CD14-positive monocyte (primary cell): ENCODE results near the gene EPN3. TPM values are rescaled to one million over a fixed set of nuclear protein-coding genes. Genes with fewer than 3 reads are reported as not detected.

Experiments
- DNase-seq, 3 donors: peaks; one replicate each; pipeline ENCODE4 v3.0.0-alpha.2; 2011 to 2022
- H2AFZ ChIP-seq: 2 replicates; pipeline ENCODE4 v1.6.0; 2012; ENCODE audit warnings: mild to moderate bottlenecking, low read depth, low read length, inconsistent platforms; ENCODE audit not compliant: insufficient read depth, poor library complexity, severe bottlenecking
- H3K27ac ChIP-seq, 2 donors: 1 replicate in 1 of 2; 2 replicates in 1 of 2; pipeline ENCODE4 v1.5.1; 2012 to 2013; ENCODE audit warnings: low read length in 2 of 2, control low read depth in 1 of 2, inconsistent platforms in 1 of 2, low read depth in 1 of 2, mild to moderate bottlenecking in 1 of 2
- H3K27me3 ChIP-seq, 2 donors: one replicate each; pipeline versions ENCODE4 v1.6.0 to v1.6.1; 2011 to 2013; ENCODE audit warnings: low read length in 2 of 2; ENCODE audit not compliant: control insufficient read depth in 2 of 2, insufficient read depth in 2 of 2
- H3K36me3 ChIP-seq, 2 donors: replicated peaks in 1 of 2; 1 replicate in 1 of 2; 2 replicates in 1 of 2; pipeline versions ENCODE4 v1.5.1 to v1.6.1; 2012 to 2013; ENCODE audit warnings: low read length in 2 of 2, control low read depth in 1 of 2, inconsistent platforms in 1 of 2, mild to moderate bottlenecking in 1 of 2; ENCODE audit not compliant: insufficient read depth in 2 of 2, control insufficient read depth in 1 of 2
- H3K4me1 ChIP-seq, 2 donors: 1 replicate in 1 of 2; 2 replicates in 1 of 2; pipeline versions ENCODE4 v1.5.1 to v1.6.1; 2012 to 2013; ENCODE audit warnings: low read length in 2 of 2, control low read depth in 1 of 2, inconsistent platforms in 1 of 2, mild to moderate bottlenecking in 1 of 2, moderate library complexity in 1 of 2; ENCODE audit not compliant: insufficient read depth in 2 of 2, control insufficient read depth in 1 of 2
- H3K4me2 ChIP-seq: replicated peaks from 2 replicates; pipeline ENCODE3; 2012; ENCODE audit warnings: low read length, moderate library complexity, mild to moderate bottlenecking; ENCODE audit not compliant: poor library complexity, severe bottlenecking; ENCODE audit errors: extremely low read depth
- H3K4me3 ChIP-seq, 3 experiments: fragments of 200-600 bp in 1 of 3; sonication (generic) in 1 of 3; replicated peaks in 1 of 3; 1 replicate in 2 of 3; 2 replicates in 1 of 3; pipeline ENCODE4 v1.5.1; 2011 to 2013; ENCODE audit warnings: low read length in 3 of 3, mild to moderate bottlenecking in 3 of 3, control low read depth in 2 of 3, low read depth in 2 of 3, inconsistent platforms in 1 of 3, moderate library complexity in 1 of 3
- H3K79me2 ChIP-seq: 2 replicates; pipeline ENCODE4 v1.6.0; 2012; ENCODE audit warnings: mild to moderate bottlenecking, control low read depth, inconsistent platforms, low read length, moderate library complexity; ENCODE audit not compliant: insufficient read depth
- H3K9ac ChIP-seq: 2 replicates; pipeline ENCODE4 v1.6.0; 2017; ENCODE audit warnings: low read length, mild to moderate bottlenecking; ENCODE audit not compliant: insufficient read depth, poor library complexity, severe bottlenecking
- H3K9me3 ChIP-seq, 2 donors: replicated peaks in 1 of 2; 1 replicate in 1 of 2; 2 replicates in 1 of 2; pipeline versions ENCODE4 v1.5.1 to v1.6.1; 2012 to 2013; ENCODE audit warnings: low read length in 2 of 2, control low read depth in 1 of 2; ENCODE audit not compliant: control insufficient read depth in 1 of 2, insufficient read depth in 1 of 2
- H4K20me1 ChIP-seq: 2 replicates; pipeline ENCODE4 v1.6.0; 2012; ENCODE audit warnings: mild to moderate bottlenecking, low read length, control low read depth, moderate library complexity; ENCODE audit not compliant: insufficient read depth
- H3K27ac Mint-ChIP-seq, 7 donors: one replicate each; pipeline ENCODE4 v1.8.0; 2020; ENCODE audit warnings: mild to moderate bottlenecking in 7 of 7, mixed read lengths in 7 of 7, moderate library complexity in 6 of 7, inconsistent platforms in 2 of 7
- H3K27me3 Mint-ChIP-seq, 3 donors: one replicate each; pipeline ENCODE4 v1.8.0; 2021 to 2022; ENCODE audit warnings: low read depth in 3 of 3, mild to moderate bottlenecking in 3 of 3, mixed read lengths in 3 of 3, moderate library complexity in 3 of 3, inconsistent platforms in 1 of 3
- H3K36me3 Mint-ChIP-seq, 2 donors: one replicate each; pipeline ENCODE4 v1.8.0; 2020; ENCODE audit warnings: mixed read lengths in 2 of 2, inconsistent platforms in 1 of 2, mild to moderate bottlenecking in 1 of 2
- H3K4me1 Mint-ChIP-seq: one replicate; pipeline ENCODE4 v1.8.0; 2020; ENCODE audit warnings: mild to moderate bottlenecking, mixed read lengths
- H3K4me3 Mint-ChIP-seq, 2 donors: one replicate each; pipeline ENCODE4 v1.8.0; 2020; ENCODE audit warnings: mild to moderate bottlenecking in 2 of 2, mixed read lengths in 2 of 2, moderate library complexity in 1 of 2
- H3K9me3 Mint-ChIP-seq, 7 donors: one replicate each; pipeline ENCODE4 v1.8.0; 2020 to 2022; ENCODE audit warnings: mixed read lengths in 7 of 7, mild to moderate bottlenecking in 6 of 7, moderate library complexity in 6 of 7, inconsistent platforms in 2 of 7
- CTCF ChIP-seq: fragments of 200-600 bp; IDR thresholded peaks from one replicate; pipeline ENCODE4 v1.8.0; 2022; ENCODE audit warnings: antibody characterized with exemption, mild to moderate bottlenecking
- WGBS: methylation state at CpG from one replicate; pipeline ENCODE4 v1.1.5; 2013; ENCODE audit warnings: missing lambda C conversion rate; ENCODE audit not compliant: insufficient coverage; 5-methylcytosine and 5-hydroxymethylcytosine counted together
- intact Hi-C, 2 donors: fragments of 100-400 bp; cut with micrococcal nuclease; formaldehyde crosslinking; loops; one replicate each; pipeline versions ENCODE4 v1.15.0 to v1.15.1; 2023
- polyA minus RNA-seq: library from RNA; depleted of rRNA, polyadenylated mRNA; stranded (reverse); fragments of >200 nt; gene quantifications from 2 replicates; pipeline ENCODE4 v1.2.3, GENCODE V29; 2012
- polyA plus RNA-seq, 3 donors: library from polyadenylated mRNA; depleted of rRNA in 1 of 3; unstranded in 2 of 3; stranded (reverse) in 1 of 3; fragments of 300-500 nt in 2 of 3; fragments of >200 nt in 1 of 3; fragmentation: Illumina TruSeq in 2 of 3; gene quantifications; 1 replicate in 2 of 3; 2 replicates in 1 of 3; pipeline ENCODE4 v1.2.3, GENCODE V29; 2012 to 2021
- total RNA-seq, 12 experiments: library from RNA in 1 of 12; stranded (reverse) in 1 of 12; fragments of 120-200 nt in 1 of 12; gene quantifications; one replicate each; pipeline ENCODE4 v1.2.4 and lab custom pipeline; 2013 to 2026; ENCODE audit warnings: mixed read lengths in 6 of 12, inconsistent platforms in 1 of 12

The EPN3 gene
- 0.02 TPM for total RNA-seq (2013)
- not detected for polyA plus RNA-seq
- not detected in 2 replicates for polyA minus RNA-seq
- total RNA-seq (lab: John Stamatoyannopoulos, UW), result 0 to 0.35 (median 0.07) reads per million in 11 experiments

DNA sequence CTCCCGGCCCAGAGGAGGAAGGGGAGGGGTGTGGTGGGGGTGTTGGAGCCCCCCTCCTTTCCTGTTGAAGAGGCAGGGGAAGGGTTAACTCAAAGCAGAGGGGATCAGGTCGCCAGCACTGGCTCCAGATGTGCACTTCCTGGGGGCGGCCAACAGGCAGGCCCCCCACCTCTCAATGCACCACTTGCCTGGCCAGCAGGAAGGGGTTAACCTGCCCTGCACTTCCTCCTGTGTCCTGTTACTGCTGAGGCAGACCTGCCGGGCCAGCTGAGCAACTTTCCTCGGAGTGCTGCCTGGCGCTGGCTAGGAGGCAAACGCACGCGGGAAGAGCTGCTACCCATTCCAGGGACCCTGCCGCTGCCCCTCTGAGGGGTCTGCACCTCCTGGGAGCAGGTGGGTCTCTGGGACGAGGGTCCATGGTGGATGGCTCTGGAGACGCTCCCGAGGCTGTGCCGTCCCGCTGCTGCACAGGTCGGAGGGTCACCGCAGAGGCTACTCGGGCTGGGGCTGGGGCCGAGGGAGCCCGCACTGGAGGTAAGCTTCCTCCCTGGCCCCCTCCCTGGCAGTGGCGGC is at the start of gene EPN3:
Gene EPN3 (plus strand): TSS at position 284 of the 573 bp plus-strand sequence. CDS start 3,822 bp downstream, outside the sequence.
- Histone ChIP-seq H3K4me1 (peaks cover 20 to 36% of the 10 kb centered on the region in 2 donors), H3K9me3 (no peaks in the 10 kb centered on the region), H3K27ac (no peak within 1 kb of the TSS), H4K20me1 (no peaks in the 10 kb centered on the region), H3K79me2 (no peaks in the 10 kb centered on the region), H3K36me3 (no peaks in the 10 kb centered on the region), H3K4me2 (no peak within 1 kb of the TSS), H3K4me3 (no peak within 1 kb of the TSS), H3K9ac (no peak within 1 kb of the TSS), H2AFZ (no peak within 1 kb of the TSS), H3K27me3 (peaks cover 19 to 34% of the 10 kb centered on the region in 2 donors)
- H3K4me3 Mint-ChIP-seq, result peak within 1 kb of the TSS; percentile 41 to 77
- peaks cover 35% of the 10 kb centered on the region for H3K4me1 Mint-ChIP-seq
- no peak for TF ChIP-seq CTCF
- H3K9me3 Mint-ChIP-seq, result peaks cover 0 to 6% (median 2%) of the 10 kb centered on the region in 7 donors
- H3K27ac Mint-ChIP-seq, result peak within 1 kb of the TSS in 1 of 7 donors; percentile 18
- DNase-seq, result no peak
- intact Hi-C loops, result no loop called here
- peaks cover 0 to 7% of the 10 kb centered on the region in 2 donors for H3K36me3 Mint-ChIP-seq
- peaks cover 38 to 51% (median 47%) of the 10 kb centered on the region in 3 donors for H3K27me3 Mint-ChIP-seq
- WGBS, result 4% methylated on average over 19 of the region's 21 CpGs

GRCh38 chr17:50483266-50483665 is 49.3 kb upstream of the EPN3 start:
- WGBS, result 100% methylated on average over 3 of the region's 5 CpGs

More at GRCh38 chr17:50483266-50483665, 49.3 kb upstream of the EPN3 start:
- Mint-ChIP-seq H3K4me3 (no peak overlapping the region), H3K27ac (peak overlapping the region in 2 of 7 donors; percentile 6 to 63), H3K4me1 (peaks cover 29% of the 10 kb centered on the region), H3K36me3 (peaks cover 32 to 45% of the 10 kb centered on the region in 2 donors), H3K9me3 (peaks cover 0 to 5% (median 0%) of the 10 kb centered on the region in 7 donors), H3K27me3 (no peaks in the 10 kb centered on the region)
- no peak for TF ChIP-seq CTCF
- Histone ChIP-seq H4K20me1 (peaks cover 21% of the 10 kb centered on the region), H3K27me3 (no peaks in the 10 kb centered on the region), H3K4me3 (no peak overlapping the region), H2AFZ (no peak overlapping the region), H3K9me3 (no peaks in the 10 kb centered on the region), H3K9ac (no peak overlapping the region), H3K79me2 (peaks cover 10% of the 10 kb centered on the region), H3K36me3 (peaks cover 30 to 38% of the 10 kb centered on the region in 2 donors), H3K4me1 (peaks cover 28 to 44% of the 10 kb centered on the region in 2 donors), H3K27ac (no peak overlapping the region), H3K4me2 (no peak overlapping the region)
- DNase-seq, result no peak
- intact Hi-C loops, result loop anchor here (5.0 to 10.0 kb wide), 4 partner anchors 59 to 199 kb away; partner anchors contain the start of gene SPATA20 (in 1 of the 2)
